ENCODE results near the gene ZNF692.
"Not testable (repeated sequence)": the region's sequence is repeated elsewhere in the genome, so short reads cannot be mapped to it uniquely, and the experiment has no call there.

ZNF692 gene

DNA sequence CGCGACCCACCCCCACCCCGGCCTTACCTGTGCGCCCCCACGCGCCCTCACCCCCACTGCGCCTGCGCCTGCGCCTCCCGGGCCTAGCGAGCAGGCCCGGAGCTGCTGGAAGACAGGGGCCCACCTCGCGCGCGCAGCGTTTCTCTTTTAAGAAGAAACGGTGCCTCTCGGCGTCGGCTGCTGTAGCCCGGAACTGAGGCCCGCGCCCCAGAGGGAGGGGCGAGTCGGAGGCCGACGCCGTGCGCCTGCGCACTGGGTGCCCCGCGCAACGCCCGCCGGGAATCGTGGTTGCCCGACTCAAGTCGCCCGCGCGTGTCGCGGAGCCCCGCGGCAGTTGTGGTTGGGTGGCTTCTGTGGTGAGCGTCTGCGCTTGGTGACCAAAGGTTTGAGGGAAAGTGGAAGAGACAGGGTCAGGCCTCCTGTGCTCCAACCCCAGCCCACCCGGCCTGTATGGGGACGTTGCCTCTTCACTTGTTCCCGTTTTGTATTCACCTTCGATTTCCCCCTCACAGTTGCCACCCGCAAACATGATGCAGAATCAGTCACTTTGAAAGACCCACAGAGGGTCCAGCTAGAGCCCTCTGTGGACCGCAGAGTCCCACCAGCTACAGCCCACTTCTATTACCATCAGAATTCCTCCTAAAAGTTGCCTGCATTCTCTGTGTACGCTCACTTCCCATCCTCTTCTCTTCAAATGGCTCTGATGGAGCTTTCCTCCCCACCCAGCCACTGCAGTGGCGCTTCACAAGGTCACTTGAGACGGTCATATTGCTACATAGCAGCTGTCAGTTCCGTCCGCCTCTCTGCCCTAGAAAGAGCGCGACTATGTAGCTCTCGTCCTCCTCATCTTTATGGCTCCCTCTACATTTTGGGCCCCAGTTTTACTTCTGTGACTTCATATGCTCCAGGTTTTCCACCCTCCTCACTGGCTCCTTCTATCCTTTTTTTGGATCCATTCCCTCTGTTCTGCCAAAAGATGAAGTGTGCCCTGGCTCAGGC is at the start of gene ZNF692:
Gene ZNF692, minus strand, starts transcription at position 195 of the 999 bp plus-strand sequence. CDS start 776 bp downstream, outside the sequence.
- DNase-seq: peak; percentile 96

DNA sequence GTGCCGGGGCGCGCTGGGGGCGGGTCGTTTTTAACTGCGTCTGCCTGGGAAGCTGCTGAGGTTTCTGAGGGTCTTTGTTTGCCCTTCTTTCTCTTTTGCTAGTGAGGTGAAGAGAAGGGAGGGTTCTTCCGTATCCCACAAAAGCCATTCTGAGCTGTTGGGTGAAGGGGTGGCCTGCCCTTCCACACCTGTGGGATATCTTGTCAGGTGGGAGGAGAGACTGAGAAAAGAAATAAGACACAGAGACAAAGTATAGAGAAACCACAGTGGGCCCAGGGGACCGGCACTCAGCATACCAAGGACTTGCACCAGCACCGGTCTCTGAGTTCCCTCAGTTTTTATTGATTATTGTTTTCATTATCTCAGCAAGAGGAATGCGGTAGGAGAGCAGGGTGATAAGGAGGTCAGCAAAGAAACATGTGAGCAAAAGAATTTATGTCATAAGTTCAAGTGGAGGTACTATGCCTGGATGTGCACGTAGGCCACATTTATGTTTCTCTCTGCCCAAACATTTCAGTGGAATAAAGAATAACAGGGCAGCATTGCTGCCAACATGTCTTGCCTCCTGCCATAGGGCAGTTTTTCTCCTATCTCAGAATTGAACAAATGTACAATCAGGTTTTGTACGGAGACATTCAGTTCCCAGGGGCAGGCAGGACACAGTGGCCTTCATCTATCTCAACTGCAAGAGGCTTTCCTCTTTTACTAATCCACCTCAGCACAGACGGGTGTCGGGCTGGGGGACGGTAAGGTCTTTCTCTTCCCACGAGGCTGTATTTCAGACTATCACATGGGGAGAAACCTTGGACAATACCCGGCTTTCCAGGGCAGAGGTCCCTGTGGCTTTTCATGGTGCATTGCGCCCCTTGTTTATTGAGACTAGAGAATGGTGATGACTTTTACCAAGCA is 48.1 kb upstream of the ZNF692 start:
- no peak for DNase-seq

- DNase-seq: peak; percentile 93
Observed at GRCh38 chr1:248906009-248906752, 47.3 kb upstream of the ZNF692 start, which contains the start of gene PGBD2. Gene PGBD2, plus strand, starts transcription at chr1:248906235. Its CDS starts 7,628 bp downstream, at chr1:248913863.

GRCh38 chr1:248905662-248906008 is 46.8 kb upstream of the ZNF692 start:
- DNase-seq: no peak

DNA sequence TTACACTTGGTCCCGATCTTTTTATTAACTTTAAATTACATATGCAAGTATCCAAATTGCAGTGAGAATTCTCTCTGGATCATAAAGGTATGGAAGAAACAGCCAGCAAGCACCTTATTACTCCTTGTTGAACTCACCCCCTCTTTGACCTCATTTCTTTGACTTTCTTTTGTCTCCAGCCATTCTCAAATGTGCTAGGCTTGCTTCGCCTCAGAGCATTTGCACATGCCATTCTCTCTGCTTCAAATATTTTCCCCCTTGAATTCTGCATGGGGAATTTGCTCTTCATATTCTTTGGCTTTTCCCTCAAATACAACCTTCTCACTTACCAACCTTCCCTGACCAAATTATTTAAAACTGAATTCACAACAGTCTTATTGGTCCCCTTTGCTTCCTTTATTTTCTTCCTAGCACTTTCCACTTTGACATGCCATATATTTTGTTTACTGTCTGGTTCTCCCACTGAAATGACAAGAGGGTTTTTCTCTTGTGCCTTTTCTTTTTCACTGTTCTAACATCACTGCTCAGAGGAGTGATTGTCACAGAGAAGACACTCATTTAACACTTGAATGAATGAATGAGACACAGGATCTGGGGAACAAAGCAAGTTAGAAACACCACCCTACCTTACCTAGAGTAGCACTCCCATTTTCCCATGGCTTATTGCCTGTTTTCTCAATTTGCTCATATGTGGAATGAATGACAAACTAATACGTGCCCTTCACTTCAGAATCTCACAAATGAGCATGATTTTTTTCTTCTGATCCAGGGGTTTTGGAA is 45.7 kb upstream of the ZNF692 start:
- DNase-seq: no peak

DNA sequence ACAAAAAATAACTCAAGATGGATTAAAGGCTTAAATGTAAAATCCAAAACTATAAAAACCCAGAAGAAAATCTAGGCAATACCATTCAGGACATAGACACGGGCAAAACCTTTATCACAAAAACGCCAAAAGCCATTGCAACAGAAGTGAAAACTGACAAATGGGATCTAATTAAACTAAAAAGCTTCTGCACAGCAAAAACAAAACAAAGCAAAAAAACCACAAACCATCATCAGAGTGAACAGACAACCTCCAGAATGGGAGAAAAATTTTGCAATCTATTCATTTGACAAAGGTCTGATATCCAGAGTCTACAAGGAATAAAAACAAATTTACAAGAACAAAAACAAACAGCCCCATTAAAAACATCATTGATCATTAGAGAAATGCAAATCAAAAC is 42.7 kb upstream of the ZNF692 start:
- no peak for DNase-seq

GRCh38 chr1:248900637-248901036 is 41.8 kb upstream of the ZNF692 start:
- DNase-seq: no peak

DNA sequence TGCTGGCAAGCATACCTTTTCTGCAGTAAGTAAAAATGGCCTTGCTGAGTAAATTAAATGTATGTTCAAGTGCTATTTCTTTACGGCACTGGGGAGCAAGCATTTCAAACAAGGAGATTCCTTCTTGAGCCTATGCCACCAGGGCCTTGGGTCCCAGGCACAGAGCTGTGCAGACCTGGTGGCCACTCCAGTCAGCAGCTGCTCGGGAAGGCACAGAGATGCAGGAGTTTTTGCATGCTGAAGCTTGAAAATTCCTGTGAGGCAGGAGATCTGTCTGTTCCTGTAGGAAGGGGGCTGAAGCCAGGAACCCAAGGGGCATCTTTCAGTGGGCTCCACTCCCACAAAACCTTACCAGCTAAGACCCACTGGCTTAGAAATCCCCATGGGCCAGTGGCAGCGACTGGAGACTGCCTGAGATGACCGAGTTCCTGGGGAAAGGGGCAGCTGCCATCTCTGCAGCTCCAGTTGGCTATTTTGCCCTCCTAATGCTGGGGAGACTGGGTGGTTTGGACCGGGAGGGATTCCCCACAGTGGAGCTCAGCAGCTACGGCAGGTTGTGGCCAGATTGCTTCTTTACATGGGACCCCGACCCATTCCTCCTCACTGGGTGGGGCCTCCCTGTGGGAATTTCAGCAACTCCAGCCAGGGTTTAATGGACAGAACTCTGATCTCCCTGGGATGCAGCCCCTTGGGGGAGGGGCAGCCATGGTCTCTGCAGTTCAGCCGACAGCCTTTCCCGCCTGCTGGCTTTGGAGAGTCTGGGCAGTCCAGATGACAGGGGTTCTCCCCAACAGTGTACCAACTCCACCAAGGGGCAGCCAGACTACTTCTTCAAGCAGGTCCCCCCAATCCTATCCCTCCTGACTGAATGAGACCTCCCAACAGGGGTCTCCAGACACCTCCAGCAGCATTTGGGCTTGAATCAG is 38.8 kb upstream of the ZNF692 start:
- no peak for DNase-seq

- no peak for DNase-seq
Observed at GRCh38 chr1:248894837-248895236, 36.0 kb upstream of the ZNF692 start.

DNA sequence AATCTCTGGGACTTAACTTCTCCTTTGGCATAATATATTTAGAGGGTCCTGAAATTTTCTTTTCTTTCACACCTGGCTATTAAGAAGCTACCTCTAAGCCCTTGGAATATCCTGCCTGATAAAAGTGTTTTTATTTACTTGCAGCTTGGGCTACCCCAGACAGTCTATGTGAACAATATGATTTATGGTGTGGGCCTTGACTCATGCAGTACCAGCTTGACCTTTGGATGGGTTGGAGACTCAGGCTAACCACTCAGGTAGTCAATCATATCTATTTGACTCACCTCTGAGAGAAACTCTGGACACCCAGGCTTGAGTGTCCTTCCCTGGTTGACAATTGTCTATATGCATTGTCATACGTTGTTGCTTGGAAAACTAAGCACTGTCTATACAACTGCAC is 33.7 kb upstream of the ZNF692 start:
- DNase-seq: no peak

DNA sequence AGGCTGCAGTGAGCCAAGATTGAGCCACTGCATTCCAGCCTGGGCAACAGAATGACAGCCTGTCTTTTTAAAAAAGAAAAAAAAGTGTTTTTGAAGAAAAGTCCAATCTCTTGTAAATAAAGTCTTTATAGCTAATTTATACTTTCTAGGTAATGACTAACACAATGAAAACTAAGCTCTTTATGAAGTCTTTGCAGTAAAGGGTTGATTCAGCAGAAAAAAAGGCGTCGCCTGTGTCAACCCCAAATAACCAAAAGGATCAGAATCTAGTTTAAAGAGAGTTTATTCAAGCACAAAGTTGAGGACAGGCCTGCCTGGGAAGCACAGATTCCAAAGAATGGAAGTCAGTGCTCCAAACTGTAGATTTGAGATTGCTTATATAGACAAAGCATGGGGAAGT is 32.9 kb upstream of the ZNF692 start:
- DNase-seq: no peak

DNA sequence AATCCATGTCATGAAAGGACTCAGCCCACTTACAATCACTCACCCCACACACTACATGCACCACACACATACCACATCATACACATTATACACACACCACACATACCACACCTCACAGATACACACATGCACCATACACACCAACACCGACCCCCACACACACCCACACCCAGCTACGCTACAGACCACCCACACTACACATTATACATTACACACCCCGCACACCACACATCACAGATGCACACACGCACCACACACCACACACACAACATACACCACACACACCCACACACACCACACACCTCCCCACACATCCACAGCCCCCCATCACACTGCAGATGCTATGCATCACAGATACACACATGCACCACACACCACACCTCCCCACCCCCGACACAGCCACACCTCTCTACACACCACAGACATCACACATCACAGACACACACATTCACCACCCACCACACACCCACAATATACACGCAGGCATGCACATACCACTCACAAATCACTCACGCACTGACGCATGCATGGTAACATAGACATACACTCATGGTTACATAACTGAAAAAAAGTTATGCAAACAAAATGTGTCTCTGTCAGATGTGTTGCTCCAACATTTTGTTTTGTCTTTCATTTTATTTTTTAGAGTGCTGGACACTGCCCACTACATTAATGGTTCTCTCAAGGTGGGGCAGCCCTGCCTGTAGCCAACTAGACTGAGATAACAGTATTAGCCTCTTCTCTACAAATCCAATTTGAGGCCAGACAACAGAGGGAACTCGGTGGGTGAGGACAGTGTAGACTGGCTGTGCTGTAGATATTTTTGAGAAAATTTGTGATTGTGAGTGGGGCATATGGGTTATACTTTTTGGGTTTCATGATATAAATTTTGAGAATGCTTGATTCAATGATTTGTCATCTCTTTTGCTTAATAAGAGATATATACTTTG is 31.9 kb upstream of the ZNF692 start:
- DNase-seq: no peak

DNA sequence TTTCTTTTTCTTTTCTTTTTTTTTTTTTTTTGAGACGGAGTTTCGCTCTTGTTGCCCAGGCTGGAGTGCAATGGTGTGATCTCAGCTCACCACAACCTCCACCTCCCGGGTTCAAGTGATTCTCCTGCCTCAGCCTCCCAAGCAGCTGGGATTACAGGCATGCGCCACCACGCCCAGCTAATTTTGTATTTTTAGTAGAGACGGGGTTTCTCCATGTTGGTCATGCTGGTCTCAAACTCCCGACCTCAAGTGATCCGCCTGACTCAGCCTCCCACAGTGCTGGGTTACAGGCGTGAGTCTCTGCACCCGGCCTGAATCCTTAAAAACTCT is 31.0 kb upstream of the ZNF692 start:
- DNase-seq: not testable (repeated sequence)

- no peak for DNase-seq
Observed at GRCh38 chr1:248886237-248886895, 27.5 kb upstream of the ZNF692 start.

DNA sequence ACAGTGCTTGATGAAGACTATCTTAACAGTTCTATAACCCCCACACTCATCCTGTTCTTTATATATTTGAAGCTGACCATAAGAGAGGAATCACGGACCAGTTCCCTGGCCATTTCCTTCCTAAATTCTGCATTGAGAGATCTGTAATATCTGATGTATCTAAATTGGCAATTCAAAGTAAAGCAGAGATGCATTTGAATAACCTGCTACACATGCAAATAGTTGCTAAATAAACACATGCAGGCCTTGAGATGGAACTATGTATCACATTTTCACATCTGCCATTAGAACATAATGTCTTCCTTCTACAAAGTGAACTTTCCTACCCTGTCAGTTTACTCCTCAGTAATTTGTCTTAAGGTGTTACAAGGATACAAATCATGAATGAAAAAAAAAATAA is 26.8 kb upstream of the ZNF692 start:
- no peak for DNase-seq

DNA sequence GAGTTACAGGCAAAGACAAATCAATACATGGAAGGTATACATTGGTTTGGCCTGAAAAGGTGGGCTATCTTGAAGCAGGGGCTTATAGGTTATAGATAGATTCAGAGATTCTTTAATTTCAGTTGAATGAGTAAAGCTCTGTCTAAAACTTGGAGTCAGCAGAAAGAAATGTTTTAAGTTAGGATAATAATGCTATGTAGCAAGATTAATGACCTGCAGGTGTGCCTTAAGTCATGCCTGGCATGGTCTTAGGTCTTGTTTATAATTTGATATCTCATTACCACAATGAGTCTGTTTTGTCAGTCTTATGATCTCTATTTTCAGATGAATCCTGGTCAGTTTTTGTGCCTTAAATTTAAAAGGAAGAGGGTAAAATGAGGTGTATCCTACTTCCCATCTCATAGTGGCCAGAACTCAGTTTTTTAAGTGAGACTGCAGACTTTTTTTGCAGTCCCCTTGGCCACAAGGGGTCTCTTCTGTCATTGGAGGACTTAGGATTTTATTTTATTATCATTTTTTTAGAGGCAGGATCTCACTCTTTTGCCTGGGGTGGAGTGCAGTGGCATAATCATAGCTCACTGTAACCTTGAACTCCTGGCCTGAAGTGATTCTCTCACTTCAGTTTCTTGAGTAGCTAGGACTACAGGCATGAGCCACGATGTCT is 25.9 kb upstream of the ZNF692 start:
- no peak for DNase-seq

GRCh38 chr1:248882427-248882826 is 23.5 kb upstream of the ZNF692 start:
- DNase-seq: not testable (repeated sequence)

GRCh38 chr1:248881261-248881660 is 22.4 kb upstream of the ZNF692 start:
- DNase-seq: no peak
